ENCODE results near the gene TMEFF2.

Gene TMEFF2

DNA sequence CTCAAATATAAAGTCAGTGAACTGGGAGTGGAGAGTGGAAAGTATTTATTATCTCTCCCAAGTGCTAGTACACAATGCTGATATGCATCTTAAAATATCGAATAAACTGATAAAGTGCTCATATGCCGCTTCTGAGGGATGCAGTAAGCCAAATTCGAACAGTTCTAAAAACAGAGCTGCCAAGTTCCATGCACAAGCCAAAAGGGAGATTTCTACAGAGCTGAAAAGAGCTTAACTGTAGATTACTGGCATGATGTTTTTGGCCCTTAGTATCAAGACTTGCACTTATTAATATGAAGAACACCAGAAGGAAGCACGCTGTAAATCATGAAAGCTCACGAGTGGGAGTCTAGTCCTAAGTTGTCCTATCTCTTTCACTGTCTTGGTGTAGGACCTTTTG is 7.9 kb downstream of the TMEFF2 start:
- no peak for DNase-seq (ENCODE audit: low read depth in 1 of 2, low spot score in 1 of 2)

- DNase-seq (ENCODE audit: low read depth in 1 of 2, low spot score in 1 of 2) = no peak
Measured at GRCh38 chr2:192184349-192184748, 10.4 kb downstream of the TMEFF2 start.

- no peak for DNase-seq (ENCODE audit: low read depth in 1 of 2, low spot score in 1 of 2)
Measured at GRCh38 chr2:192183296-192183695, 11.4 kb downstream of the TMEFF2 start.

GRCh38 chr2:192166946-192167345 is 27.8 kb downstream of the TMEFF2 start:
- DNase-seq (ENCODE audit: low read depth in 1 of 2, low spot score in 1 of 2) = no peak

DNA sequence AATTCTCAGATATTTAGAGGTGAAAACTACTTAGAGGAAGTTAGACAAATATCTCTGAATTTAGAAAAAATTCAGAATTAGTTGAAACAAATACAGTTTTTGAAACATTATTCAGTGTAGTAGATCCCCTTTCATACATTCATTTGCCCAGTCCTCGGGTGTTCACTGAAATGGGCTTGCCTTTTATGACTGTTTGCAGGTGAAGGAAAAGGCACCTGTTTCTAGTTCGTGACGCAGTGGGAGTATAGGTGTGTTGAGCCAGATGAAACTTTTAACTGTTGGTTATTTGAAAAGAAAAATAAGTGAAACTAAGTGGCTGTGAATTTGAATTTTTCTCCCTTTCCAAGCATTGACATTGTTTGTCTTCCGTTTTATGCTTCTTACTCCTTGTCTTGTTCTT is 28.9 kb downstream of the TMEFF2 start:
- DNase-seq (ENCODE audit: low read depth in 1 of 2, low spot score in 1 of 2) = no peak

- peak; percentile 12 to 31 for DNase-seq (ENCODE audit: low read depth in 1 of 2, low spot score in 1 of 2)
Measured at GRCh38 chr2:192162392-192163042, 32.2 kb downstream of the TMEFF2 start.

GRCh38 chr2:192161656-192162290 is 33.0 kb downstream of the TMEFF2 start:
- DNase-seq (ENCODE audit: low read depth in 1 of 2, low spot score in 1 of 2) = no peak

GRCh38 chr2:192159736-192160135 is 35.0 kb downstream of the TMEFF2 start:
- DNase-seq (ENCODE audit: low read depth in 1 of 2, low spot score in 1 of 2) = no peak

GRCh38 chr2:192159208-192159607 is 35.5 kb downstream of the TMEFF2 start:
- no peak for DNase-seq (ENCODE audit: low read depth in 1 of 2, low spot score in 1 of 2)

DNA sequence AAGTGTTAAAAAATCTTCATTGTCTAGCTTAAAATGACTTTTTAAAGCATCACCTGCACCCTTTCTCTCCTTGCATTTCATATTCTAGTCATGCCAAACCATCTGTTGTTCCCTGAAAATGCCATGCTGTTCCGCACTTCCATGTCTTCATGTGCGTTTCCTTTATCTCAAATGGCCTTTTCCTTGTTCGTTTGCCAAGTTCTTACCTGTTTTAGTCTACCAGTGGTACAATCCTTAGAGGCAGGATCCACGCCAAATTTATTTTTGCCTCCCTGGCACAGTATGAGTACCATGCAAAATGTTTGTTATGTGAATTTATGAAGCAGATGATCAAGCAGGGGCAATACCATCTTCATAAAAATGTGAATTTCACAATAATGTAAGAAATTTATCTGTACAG is 37.0 kb downstream of the TMEFF2 start:
- DNase-seq (ENCODE audit: low read depth in 1 of 2, low spot score in 1 of 2) = no peak

GRCh38 chr2:192155511-192156118 is 39.1 kb downstream of the TMEFF2 start:
- DNase-seq (ENCODE audit: low read depth in 1 of 2, low spot score in 1 of 2) = no peak

GRCh38 chr2:192153561-192153960 is 41.2 kb downstream of the TMEFF2 start:
- DNase-seq (ENCODE audit: low read depth in 1 of 2, low spot score in 1 of 2) = no peak

- no peak for DNase-seq (ENCODE audit: low read depth in 1 of 2, low spot score in 1 of 2)
Measured at GRCh38 chr2:192151853-192152252, 42.9 kb downstream of the TMEFF2 start.

DNA sequence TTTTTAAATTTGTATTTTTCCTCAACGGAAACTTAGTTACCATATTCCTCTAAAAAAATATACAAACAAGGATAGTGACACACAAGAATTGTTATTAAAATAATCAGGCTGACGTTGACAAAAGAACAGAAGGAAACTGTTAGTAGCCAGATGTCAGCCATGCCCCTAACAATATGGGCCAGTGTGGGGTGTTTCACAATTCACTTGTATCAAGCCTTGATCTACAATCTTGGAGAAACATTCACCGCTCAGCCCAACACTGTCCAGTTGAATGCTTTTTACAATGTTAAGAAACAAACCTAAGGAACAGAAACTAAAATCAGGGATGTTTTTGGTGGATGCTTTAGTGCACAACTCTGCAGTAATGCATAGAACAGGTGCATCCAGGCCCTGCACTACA is 44.6 kb downstream of the TMEFF2 start:
- DNase-seq (ENCODE audit: low read depth in 1 of 2, low spot score in 1 of 2) = no peak

DNA sequence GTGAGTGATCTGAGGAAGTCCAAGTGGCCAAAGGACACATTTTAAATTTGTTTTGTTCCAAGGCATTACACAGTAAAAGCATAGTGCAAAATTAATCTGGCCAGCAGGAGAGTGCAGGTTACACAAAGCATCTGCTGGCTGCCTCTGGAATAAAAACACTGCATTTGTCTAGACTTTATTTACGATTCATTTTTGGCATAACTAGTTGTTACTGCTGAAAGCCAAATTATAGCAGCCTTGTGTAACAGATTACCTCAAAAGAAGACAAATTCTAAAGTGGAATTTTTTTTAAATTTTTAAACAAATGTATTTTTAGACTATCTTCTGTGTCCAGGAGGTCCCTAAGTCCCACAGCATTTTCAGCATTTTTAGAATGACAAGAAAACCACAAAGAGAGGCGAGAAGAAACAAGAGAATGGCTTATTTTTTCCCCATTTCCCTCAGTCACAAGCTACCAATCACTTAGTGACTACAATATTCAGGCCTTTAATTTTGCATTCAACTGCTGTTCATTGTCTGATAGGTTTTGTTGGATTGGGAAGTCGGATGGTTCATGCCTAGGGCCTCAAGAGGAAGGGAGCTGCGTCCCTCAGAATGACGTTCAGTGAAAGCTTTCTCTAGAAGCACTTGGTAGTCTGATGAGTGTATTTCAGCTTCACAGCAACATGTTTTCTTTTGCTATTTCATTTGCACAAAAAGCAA is 46.0 kb downstream of the TMEFF2 start:
- DNase-seq (ENCODE audit: low read depth in 1 of 2, low spot score in 1 of 2) = no peak

- no peak for DNase-seq (ENCODE audit: low read depth in 1 of 2, low spot score in 1 of 2)
Measured at GRCh38 chr2:192148241-192148619, 46.5 kb downstream of the TMEFF2 start.

DNA sequence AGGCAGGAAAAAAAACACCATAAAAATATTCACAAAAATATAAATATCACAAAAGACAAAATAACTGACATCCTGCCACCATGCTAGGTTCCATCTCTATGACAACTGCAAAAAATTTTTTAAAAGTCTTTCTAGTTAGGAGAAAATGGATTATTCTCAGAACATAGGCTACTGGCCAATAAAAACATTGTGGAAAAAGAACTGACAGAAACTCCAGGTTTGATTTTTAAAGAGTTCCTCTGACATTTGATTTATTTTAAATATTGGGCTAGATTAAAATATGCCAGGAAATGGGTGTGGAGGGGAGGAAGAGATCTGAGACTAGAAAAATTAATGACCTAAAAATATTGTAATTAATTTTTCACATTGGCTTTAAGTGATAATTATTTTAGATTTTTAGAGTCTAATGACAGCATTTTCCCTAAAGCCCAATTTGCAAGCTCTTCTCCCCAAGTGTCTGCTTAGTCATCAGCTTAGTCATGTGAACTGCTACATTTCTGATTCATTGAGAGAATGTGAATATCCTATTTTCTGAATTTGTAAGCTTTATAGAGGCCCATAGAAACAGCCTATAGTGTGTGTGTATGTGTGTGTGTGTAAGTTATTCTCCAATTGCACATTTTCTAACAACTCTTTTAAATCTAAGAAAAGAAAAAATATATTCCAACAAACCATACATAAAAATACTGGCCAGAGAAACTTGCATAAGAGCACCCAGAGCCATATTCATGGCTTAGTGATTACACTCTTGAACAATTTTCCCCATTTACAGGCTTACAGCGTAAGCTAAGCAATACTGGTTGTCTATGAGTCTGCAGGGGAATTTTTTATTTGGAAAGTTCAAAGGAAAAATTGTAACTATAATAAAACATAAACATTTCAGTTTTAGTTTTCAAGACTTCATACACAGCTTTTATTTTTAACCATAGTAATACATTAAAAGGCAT is 48.4 kb downstream of the TMEFF2 start:
- no peak for DNase-seq (ENCODE audit: low read depth in 1 of 2, low spot score in 1 of 2)

DNA sequence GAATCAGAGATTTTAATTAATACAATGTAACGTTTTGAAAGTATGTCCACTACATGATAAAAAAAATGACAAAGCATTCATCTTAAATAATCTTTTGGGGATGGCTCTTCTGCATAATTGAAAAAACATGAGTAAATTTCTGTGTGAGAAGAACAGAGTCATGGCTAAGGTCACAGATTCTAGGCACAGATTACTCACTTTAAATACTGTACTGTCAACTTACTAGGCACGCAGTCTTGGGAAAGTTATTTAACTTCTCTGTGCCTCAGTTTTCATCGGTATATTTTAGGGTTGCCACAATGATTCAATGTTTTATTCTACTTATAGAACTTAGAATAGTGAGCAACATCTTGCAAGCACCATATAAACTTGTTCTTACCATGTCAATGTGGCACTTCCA is 49.2 kb downstream of the TMEFF2 start:
- no peak for DNase-seq (ENCODE audit: low read depth in 1 of 2, low spot score in 1 of 2)

DNA sequence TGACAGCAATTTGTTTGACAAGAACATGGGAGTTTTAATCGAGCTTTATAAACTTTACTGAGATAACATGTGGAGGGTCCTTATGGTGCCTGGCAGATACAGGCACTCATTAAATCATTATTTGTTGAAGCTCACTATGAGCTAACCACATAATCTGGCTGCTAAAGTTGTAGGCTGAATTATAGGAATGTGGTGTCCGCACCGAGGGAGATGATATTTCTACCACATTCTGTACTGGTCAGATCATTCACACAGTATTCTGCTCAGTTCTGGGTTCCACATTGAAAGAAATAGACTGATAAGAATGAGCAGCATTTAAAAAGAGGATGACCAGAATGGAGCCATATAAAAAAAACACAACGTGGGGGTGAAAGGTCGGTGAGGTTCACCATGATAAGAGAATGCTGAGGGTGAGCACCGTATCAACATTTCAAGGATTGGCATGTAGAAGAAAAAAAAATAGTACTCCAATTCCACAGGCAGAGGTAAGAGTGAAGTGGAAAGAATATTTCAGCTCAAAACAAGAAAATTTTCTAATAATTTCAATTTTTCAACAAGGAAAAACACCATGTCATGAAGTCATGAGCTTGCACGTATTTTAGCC is 54.4 kb downstream of the TMEFF2 start:
- no peak for DNase-seq (ENCODE audit: low read depth in 1 of 2, low spot score in 1 of 2)

- DNase-seq (ENCODE audit: low read depth in 1 of 2, low spot score in 1 of 2) = no peak
Measured at GRCh38 chr2:192139813-192140212, 54.9 kb downstream of the TMEFF2 start.

DNA sequence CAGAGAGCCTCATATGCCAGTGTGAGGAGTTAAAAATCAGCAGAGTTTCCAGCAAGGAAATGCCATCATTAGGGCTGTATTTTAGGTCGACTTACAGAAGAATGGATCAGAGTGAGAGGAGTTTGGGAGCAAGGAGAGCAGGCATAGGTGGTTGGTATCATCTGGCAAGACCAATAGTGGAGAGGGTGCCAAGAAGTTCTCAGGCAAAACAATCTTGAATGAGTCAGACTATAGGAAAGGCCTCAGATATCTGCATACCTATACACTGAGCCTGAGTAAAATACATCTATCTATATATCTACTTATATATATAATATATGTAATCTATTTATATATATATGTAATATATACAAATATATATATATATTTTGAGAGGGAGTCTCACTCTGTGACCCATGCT is 57.3 kb downstream of the TMEFF2 start:
- DNase-seq (ENCODE audit: low read depth in 1 of 2, low spot score in 1 of 2) = no peak
